ENCODE results near the gene CREB5. TPM values are rescaled to one million over a fixed set of nuclear protein-coding genes. Genes with fewer than 3 reads are reported as not detected.

The CREB5 gene
- total RNA-seq, 1 donor from 2014 or later, result not detected

DNA sequence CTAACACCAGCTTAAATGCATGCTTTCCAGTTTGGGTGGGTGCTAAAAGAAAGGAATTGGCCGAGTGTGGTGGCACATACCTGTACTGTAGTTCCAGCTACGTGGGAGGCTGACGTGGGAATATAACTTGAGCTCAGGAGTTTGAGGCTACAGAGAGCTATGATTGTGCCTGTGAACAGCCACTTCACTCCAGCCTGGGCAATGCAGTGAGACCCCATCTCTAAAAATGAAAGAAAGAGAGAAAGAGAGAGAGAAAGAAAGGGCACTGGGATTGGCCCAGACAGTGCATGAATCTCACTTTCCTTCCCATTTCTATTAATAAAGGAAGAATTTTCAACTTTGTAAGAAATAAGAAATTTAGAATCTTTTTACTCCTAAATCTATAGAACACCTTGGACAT, 265.4 kb downstream of the CREB5 start:
- intact Hi-C loops (cut with micrococcal nuclease), result no loop called here

DNA sequence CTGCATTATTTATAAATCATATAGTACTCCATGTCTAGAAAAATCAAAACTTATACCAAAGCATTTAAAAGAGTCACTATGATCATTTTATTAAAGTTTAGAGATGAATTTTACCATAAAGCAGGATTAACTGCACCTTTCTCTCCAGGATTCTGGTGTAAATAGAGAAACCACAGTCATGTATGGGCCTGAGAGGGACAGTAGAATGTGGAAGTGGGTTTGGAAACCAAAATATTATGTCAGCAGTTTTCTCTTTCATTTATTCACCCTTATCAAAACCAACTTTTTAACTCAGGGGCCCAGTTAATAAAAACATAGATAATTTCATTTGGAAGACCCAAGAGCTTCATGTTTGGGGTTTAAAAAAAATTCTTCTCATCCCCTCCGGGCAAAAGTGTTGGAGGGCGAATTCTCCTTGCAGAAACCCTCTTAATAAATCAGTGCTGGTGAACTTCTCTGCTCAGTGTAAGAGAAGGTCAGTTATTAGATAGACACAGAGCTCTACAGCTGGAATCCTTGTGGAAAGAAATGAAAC, 266.2 kb downstream of the CREB5 start:
- intact Hi-C loops (cut with micrococcal nuclease), result no loop called here

DNA sequence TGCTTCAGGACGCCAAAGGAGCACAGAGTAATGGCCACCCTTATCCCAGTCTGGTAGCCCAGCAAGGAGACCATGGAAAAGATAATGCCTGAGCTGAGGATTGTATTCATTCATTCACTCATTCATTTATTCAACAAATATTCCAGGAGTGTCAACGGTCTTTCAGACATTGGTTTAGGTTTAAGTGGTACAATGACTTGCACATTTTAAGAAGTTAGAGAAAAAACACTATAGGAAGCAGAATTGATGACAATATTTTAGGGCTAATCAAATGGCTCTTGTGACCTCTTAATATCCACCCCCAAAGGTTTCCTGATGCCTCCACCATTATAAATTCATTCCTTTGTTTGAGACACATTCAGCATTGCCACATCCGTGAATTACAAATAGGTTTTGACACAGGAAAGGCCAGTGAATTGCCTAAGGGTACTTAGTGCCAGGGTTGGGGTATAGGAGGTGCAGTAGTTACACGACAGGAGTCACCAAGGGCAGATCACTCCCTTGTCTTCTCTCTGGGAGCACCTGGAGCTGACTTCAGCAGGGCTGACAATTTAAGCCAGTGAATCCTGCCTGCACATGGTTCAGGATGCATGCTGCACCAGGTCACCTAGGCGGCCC, 269.5 kb downstream of the CREB5 start:
- intact Hi-C loops (cut with micrococcal nuclease), result no loop called here

DNA sequence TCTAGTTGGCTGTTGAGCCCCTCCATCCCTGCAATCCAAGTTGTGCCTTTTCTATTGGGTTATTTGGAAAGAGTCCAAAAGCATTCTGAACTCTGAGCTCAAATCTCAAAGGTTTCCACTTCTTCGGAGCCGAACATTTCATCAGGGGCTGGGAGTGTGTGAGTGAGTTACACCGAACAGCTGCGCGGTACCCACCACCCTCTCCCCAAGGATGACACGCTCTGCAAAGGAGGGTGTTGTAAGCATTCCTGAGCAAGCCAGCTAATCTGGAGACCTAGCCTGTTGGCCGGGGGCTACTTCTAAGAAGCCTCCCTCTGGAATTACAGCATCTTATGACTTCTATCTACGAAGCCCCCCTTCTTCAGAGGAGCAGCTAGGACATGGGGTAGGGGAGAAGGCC, 270.5 kb downstream of the CREB5 start:
- intact Hi-C loops (cut with micrococcal nuclease), result no loop called here

DNA sequence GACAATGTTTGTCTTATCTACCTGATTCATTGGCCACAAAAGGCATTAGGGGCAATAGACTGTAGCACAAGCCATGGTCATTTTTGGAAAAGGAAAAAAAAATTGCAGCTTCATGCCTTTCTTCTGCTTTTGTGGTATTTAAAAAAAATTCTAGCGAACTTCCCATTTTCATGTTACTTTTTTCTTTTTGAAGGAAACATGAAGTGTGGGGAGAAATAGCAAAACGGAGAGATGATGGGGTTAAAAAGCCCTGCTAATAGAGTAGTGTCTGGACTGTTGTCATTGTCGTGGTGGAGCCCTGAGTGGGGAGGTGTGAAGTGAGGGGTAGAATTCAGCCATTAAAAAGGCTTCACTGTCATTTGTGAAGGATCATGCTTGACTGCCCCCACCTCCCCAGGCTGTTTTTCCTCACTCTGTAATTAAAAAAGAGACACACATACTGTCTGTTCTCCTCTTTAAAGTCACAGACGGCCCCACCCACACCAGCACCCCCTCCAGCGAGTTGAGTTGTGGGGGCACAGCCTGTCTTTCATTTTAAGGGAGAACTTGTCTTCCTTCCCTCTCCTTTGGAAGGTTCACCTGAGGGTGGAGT, 272.4 kb downstream of the CREB5 start:
- intact Hi-C loops (cut with micrococcal nuclease), result no loop called here

DNA sequence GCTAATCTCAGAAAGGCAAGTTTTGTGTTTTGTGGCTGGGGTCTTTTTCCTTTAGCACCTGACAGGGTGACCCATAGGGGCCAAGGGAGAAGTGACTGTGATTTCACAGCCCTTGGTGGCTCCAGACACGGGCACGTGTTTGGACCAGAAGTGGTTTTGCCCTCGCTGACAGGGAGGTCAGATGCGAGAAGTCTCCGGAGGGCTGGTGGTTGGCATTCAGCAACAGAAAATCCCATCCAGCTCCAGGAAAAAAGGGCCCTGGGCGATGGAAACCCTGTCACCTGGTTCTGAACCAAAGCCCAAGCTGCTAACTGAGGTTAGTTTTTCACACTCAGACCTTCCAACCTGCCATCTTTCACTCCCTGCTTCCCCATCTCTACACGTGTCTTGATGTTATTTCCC, 272.9 kb downstream of the CREB5 start:
- intact Hi-C loops (cut with micrococcal nuclease), result no loop called here

DNA sequence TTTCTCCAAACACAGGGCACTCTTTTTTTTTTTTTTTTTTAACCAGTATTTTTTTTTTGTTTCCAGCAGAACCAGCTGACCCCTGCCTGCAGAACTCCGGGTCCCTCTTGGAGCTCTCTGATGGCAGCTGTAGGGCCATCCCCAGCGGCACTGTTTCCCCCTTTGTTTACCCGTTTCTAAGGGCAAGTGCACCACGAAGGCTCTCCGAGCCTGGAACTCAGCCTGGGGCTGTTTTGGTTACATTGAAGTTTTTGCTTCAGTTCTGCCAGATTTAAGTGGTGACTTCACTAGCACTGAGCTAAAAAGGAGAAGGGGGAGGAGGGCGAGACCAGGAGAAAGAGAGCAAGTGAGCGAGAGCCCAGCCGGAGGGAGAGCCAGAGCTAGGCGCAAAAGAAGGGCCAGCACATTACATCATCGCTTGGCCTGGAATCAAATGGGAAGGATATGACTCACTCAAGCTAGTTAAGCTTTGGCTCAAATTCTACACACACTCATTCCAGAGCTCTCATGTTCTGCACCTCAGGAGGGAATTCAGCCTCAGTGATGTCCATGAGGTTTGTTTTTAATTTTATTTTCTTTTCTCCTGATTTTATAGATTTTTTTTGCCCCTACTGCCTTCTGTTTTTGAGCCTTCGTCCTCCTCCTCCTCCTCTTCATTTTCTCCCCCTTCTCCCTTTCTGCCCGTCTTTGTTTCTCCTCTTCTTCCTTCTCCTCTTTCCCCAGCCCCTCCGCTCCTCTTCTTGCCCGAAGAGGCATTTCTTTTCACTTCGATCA, 273.5 kb downstream of the CREB5 start:
- intact Hi-C loops (cut with micrococcal nuclease), result no loop called here

DNA sequence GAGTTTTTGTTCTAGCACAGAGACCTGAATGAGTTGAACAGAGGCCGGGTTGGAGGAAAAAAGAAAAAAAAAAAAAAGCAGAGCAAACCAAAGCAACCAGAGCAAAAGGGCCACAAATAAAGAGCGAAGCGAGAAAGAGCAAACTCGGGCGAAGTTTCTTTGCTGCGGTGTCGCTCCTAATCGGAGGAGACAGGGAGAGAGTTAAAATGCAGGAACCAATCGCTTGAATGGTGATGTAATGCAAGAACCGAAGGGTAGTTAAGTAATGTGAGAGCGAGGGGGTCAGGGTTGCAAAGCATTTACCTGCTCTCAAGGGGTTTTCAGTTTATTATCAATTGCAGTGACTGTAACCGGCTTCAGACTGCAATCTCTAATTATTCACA, 274.1 kb downstream of the CREB5 start:
- intact Hi-C loops (cut with micrococcal nuclease), result no loop called here

DNA sequence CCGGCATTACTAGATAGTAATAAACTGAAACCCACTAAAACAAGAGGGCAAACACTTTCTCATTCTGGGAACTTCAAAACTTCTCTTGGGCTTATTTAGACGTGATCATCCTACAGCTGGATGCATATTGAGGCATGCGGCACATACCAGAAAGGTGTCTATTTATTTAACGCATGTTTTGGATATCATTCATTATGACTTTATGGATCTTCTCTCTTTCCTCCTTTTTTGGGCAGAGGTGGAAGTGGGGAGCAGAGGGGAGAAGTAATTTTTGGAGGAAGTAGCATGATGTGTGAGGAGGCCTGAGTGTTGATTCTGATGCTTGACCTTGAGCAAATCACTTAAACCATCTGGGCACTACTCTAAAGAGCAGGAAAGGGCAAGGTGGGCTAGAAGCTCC, 275.2 kb downstream of the CREB5 start:
- intact Hi-C loops (cut with micrococcal nuclease), result no loop called here

DNA sequence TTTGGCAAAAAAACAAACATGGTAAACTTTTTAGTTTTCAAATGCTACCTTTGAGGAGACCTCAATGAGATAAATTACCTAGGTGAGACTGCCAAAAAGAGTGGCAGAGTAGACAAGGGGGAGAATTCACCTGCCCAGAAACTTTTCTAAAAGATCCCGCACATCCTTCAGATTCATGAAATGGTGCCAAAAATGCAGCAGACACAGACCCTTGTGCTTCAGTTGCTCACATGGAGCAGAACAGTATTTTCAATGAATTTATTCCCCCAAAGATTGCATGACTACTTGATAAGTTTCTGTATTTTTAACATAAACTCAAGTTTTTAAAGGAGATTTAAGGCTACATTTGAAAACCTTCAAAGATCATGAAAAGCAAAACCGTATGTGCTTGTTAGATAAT, 275.9 kb downstream of the CREB5 start:
- intact Hi-C loops (cut with micrococcal nuclease), result no loop called here

DNA sequence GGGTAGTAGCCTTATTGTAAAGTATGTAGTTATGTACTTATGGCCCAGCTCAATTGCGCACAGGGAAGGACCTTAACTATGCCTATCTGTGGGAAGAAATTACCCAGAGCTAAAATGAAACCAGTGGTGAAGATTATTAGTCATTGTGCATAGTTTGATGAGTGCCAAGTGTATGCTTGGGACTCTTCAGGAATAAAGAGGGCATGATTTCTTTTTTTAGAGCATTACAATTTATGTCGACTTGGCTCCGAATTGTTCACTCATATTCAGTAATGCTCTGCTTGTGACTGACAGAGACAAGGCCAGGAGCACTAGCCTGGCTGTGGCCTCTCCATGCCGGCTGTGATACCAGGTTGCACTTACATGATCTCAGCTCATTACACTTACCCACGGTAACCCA, 276.3 kb downstream of the CREB5 start:
- intact Hi-C loops (cut with micrococcal nuclease), result no loop called here

DNA sequence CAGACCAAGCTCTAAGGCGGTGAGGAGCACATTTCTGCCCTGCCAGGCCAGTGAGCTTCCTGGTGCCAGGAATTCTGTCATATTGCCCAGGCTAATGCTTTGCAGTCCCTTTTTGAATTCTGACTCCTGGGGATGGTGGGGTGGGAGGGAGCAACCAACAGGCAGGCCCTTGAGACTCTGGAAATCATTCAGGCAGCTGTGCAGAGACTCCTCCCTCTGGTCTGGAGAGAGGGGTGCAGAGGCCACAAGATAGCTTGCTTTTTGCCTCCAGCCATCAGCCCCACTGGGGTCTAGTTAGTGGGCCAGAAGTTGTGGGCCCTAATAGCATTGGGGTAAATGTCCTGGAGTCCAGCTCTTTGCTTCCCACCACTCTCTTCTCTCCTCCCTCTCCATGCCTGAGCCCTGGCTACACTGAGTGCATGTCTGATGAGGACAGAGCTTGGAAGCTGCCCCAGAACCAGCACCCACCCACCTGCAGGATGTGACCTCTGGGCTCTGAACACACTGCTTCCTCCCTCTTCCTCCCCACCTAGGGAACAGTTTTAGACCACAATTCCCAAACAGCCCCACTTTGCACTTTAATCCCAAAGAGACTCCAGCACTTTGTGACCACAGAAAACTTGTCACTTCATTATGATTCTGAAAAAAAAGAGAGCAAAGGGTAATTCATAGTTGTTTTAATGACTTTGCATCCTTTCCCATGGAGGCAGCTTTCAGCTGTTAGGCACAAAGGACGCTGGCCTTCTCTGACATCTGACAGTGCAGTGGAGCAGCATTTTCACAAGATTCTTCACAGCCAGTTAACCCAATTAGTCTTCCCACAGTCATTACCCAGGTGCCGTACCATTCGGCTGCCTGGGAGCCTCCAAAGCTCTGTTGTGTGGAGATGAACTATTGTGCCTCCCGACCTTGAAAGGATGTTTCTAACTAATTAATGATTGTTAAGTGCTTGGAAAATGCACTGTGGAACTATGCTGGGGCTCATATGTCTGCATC, 283.3 kb downstream of the CREB5 start:
- intact Hi-C loops (cut with micrococcal nuclease), result no loop called here

DNA sequence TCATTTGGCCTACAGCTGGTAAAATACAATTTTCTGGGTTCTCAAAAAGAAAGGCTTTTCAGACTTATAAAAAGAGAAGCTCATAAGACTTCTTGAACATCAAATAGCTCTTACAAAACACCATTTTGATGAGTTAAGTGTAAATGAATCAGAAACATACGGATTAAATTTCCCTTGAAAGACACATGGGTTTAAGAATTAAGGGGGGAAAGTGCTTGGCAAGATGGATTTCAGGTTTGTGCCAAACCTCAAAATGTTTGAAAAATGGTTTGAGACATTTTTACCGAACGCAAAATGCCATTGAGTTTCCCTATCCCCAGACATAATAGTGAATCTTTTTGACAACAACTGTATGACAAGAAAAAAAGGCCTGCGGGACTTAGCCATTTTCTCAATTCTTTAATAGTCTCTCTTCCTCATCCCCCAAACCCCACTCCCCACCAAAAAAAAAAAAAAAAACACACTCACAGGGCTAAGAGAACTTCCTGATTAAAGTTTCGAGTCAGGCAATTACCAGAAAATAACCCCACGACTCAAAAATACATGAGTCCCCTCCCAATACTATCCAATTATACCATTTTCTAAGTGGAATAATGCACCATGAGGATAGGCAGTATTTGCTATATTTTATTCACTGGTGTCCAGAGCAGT, 285.7 kb downstream of the CREB5 start:
- intact Hi-C loops (cut with micrococcal nuclease), result no loop called here

DNA sequence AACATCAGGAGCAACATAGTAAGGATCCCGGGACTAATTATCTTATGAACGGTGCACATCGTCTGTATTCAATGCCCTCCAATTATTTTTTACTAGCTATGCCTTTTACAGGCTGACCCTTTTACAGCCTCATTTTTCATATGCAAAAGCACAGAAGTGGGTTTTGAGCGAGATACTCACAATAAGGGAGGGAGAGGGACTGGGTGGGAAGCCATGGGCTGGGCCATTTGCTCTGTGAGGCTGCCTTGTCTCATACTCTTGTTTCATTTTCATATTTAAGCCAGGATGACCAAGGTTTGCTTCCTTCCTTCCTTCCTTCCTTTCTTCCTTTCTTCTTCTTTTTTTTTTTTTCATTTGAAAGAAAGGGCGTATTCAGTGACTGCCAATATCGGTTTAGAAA, 286.5 kb downstream of the CREB5 start:
- intact Hi-C loops (cut with micrococcal nuclease), result no loop called here

DNA sequence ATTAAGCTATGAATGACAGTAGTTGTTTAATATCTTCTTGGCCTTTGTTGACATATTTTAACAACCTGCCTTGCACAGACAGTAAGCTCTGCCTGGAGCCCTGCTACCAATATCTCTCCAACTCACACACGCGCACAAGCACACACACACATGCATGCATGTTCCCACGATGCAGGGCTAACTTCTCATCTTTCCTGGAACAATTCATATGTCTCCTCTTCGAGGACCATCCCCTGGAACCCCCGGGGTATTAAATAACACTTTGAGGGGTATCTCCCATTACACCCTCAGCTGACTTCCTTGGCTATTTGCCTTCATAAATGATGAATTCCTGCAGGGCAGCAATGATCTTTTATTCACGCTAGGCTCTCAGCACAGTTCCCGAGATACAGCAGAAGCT, 287.8 kb downstream of the CREB5 start:
- intact Hi-C loops (cut with micrococcal nuclease), result no loop called here

DNA sequence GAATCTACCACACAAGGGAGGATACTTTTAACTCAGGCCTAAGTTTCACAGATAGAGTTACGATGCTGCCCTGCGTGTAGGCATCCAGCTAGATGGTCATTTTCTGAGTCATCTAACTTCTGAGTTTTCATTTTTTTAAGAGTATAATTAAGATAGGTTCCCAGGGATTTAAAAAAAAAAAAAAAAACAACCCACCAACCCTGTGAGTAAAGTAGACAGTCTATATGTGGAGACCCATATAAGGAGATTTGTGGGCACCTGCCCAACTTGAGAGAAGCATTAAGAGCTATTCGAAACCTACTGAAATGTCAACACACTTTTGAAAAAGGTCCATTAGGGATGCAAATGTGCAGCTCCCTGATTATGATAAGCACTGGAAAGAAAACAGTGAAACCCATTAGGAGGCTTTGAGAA, 288.5 kb downstream of the CREB5 start:
- intact Hi-C loops (cut with micrococcal nuclease), result no loop called here

DNA sequence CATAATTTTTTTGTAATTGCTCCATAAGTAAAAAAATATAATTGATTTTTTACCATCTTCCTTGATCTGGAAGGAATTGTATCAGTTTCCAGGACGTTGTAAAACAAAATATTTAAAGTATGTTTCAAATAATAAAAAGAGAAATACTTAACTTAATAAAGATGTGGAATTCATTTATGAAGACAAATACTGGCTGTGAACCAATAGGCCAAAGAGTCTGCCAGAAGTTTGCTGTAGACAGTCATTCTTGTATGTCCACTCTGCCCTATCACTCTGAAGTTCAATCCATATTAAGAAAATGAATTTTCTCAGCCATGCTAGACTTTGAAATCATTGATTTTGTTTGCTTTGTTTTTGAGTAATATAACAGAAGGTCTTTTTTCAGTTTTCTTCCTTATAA, 289.4 kb downstream of the CREB5 start:
- intact Hi-C loops (cut with micrococcal nuclease), result no loop called here

DNA sequence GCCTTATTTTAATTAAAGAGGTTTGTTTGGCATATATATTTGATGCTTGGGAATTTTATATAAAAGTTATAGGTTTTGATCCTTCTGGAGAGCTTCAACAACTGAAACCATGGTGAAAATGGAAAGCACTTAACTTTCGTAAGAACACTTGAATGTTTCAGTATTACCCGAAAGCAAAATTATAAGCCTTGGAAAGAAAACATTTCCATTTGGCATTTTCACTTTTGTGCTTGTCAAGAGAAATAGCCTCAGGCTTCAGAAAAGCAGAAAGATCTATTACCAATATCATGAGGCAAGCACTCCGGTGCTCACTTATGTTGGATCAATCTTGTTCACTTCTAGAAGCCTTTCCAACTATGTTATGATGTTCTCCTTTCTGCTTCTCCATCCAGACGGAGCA, 289.9 kb downstream of the CREB5 start:
- intact Hi-C loops (cut with micrococcal nuclease), result no loop called here

DNA sequence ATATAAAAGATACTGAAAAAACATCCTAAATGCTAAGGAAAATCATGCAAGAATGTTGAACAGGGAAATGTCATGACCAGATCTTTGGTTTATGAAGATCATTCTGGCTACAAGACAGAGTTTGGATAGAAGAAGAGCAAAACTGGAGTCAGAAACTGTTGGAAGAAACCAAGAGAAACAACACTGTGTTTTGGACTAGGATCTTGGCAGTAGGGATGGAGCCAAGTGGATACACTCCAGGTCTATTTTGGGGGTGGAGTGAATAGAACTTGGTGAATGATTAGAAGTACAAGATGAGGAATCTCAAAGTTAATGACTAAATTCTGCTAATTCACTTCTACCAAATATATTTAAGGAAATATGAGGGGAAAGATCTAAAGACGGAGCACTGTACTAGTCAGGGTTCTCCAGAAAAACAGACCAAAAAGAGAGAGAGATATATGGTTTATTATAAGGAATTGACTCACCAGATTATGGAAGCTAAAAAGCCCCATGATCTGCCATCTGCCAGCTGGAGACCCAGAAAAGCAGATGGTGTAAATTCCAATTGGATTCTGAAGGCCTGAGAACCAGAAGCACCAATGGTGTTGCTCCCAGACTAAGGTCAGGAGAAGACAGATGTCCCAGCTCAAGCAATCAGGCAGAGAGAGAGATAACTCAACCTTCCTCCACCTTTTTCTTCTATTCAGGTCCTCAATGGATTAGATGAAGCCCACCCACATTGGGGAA, 290.9 kb downstream of the CREB5 start:
- intact Hi-C loops (cut with micrococcal nuclease), result no loop called here

DNA sequence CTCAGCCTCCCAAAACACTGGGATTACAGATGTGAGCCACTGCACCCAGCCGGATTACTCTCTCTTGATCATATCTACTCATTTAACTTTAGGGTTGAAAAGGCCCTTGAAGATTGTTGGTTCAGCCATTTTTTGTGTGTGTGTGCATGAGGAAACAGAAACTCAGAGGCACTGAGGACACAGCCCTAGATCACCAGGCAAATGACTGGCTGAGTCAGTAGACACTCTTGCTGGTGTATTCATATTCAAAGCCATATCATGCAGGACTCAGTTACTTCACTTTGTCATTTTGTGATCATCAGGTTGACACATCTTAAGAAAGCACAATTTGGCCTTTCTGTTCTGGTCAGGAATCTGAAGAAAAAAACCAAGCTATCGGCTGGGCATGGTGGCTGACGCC, 292.4 kb downstream of the CREB5 start:
- intact Hi-C loops (cut with micrococcal nuclease), result no loop called here
